Adrenal gland (tissue), 12 donors: Measurements from ENCODE around the gene ZNF296. TPM values are rescaled to one million over a fixed set of nuclear protein-coding genes. Genes with fewer than 3 reads are reported as not detected.

Experiments used
- DNase-seq, 7 donors: peaks; one replicate each; pipeline ENCODE4 v3.0.0-alpha.2; 2019 to 2020
- H3K27ac ChIP-seq, 5 donors: fragments of 200-600 bp; sonication (generic) in 4 of 5; 1 replicate in 3 of 5; 2 replicates in 2 of 5; pipeline versions ENCODE4 v1.5.1 to v1.8.0; 2016 to 2020; ENCODE audit warnings: mild to moderate bottlenecking in 1 of 5
- H3K27me3 ChIP-seq: fragments of 200-600 bp; 2 replicates; pipeline ENCODE4 v1.8.0; 2021
- H3K36me3 ChIP-seq, 2 donors: fragments of 200-600 bp; replicated peaks in 1 of 2; 1 replicate in 1 of 2; 2 replicates in 1 of 2; pipeline versions ENCODE4 v1.5.1 to v1.8.0; 2018 to 2022
- H3K4me1 ChIP-seq, 2 donors: fragments of 200-600 bp; replicated peaks in 1 of 2; 1 replicate in 1 of 2; 2 replicates in 1 of 2; pipeline versions ENCODE4 v1.5.1 to v1.8.0; 2018 to 2021
- H3K4me3 ChIP-seq, 4 donors: fragments of 200-600 bp; sonication (generic) in 3 of 4; one replicate each; pipeline ENCODE4 v1.5.1; 2016 to 2018
- H3K9me3 ChIP-seq, 3 donors: fragments of 200-600 bp; sonication (generic) in 1 of 3; replicated peaks in 1 of 3; 1 replicate in 2 of 3; 2 replicates in 1 of 3; pipeline versions ENCODE4 v1.5.1 to v1.8.0; 2016 to 2021
- POLR2A ChIP-seq, 2 donors: fragments of 450-650 bp; IDR thresholded peaks; one replicate each; pipeline ENCODE4 v1.6.1; 2017; ENCODE audit warnings: antibody characterized with exemption in 2 of 2, mild to moderate bottlenecking in 2 of 2, moderate library complexity in 1 of 2
- WGBS, 4 donors: extraction: QIAGEN DNeasy Blood & Tissue Kit in 2 of 4; methylation state at CpG; one replicate each; pipeline versions ENCODE4 v1.1.5 to v1.1.7; 2013 to 2017; 5-methylcytosine and 5-hydroxymethylcytosine counted together
- intact Hi-C, 2 donors: fragments of 100-400 bp; cut with DNase I; formaldehyde crosslinking; loops; one replicate each; pipeline versions ENCODE4 v1.14.1 to v1.15.0; 2022 to 2023
- polyA plus RNA-seq, 3 donors: library from polyadenylated mRNA; stranded (reverse); fragments of 200-250 nt in 2 of 3; fragments of 350-450 nt in 1 of 3; fragmentation: Illumina TruSeq in 1 of 3; extraction: RNeasy Lipid Tissue Mini Kit (QIAGEN cat#74804) in 1 of 3; gene quantifications; one replicate each; pipeline ENCODE4 v1.2.3, GENCODE V29; 2013 to 2014
- total RNA-seq, 9 donors: library from RNA; depleted of rRNA in 4 of 9; stranded (reverse); fragments of >200 nt in 4 of 9; fragments of 120-200 nt in 1 of 9; fragmentation: NEBNext Ultra II Directional in 1 of 9; extraction: Animal tissue kit (Norgen Biotek cat#: 25700) in 1 of 9; gene quantifications; one replicate each; pipeline versions ENCODE4 v1.1.0 to v1.2.4, GENCODE V29; 2013 to 2023
- TF ChIP-seq, protein P1 (sequence below), 6 experiments: fragments of 450-650 bp in 4 of 6; fragments of 200-600 bp in 2 of 6; sonication (generic) in 1 of 6; IDR thresholded peaks; 1 replicate in 5 of 6; 2 replicates in 1 of 6; pipeline versions ENCODE4 v1.5.1 to v1.8.0; 2016 to 2021; ENCODE audit warnings: antibody characterized with exemption in 6 of 6, mild to moderate bottlenecking in 2 of 6, moderate library complexity in 1 of 6
- donor health status: healthy with polysubstance abuse.
- donor health status: Bipolar disorder and iron deficiency.
- donor health status: DM: yes; HTN: yes; CAD: no.
- donor health status: DM: no; HTN: no; CAD: no.
- donor health status: DM: no; HTN: no; CAD: no.
- donor health status: DM: yes; HTN: yes; CAD: no.

ZNF296 gene
- total and polyA plus RNA-seq, 12 donors: 0.06 to 13.2 (median 0.81) TPM; not detected in 2

DNA sequence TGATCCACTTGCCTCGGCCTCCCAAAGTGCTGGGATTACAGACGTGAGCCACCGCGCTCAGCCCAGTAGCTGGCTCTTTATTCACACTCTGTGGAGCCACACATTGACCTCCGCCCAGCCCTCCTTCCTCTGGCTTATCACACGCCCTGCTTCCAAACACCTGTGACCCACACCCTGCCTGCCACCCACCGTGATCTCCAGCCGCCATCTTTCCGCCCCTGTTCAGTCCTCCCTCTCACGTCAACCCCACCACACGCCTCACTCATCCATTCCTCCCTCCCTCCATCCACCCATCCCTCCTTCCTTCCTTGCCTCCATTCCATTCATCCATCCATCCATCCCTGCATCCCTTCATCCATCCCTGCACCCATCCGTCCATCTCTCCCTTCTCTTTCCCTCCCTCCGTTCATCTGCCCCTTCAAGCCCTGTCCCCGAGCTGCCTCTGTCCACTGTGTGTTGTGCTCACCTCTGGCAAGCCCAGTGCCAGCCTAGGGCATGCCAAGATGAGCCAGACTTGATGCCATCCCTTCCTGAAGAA is 17.6 kb downstream of the ZNF296 start:
- no peak overlapping the region for H3K27ac ChIP-seq
- peaks cover 0 to 96% of the 10 kb centered on the region in 2 donors for H3K36me3 ChIP-seq
- no peaks in the 10 kb centered on the region for H3K4me1 ChIP-seq
- H3K27me3 ChIP-seq: no peaks in the 10 kb centered on the region
- no peaks in the 10 kb centered on the region for H3K9me3 ChIP-seq
- no peak for DNase-seq
- no peak overlapping the region for H3K4me3 ChIP-seq
- intact Hi-C loops: loop anchor here in 1 of 2 donors (10.0 kb wide), 1 partner anchor 94 kb away; no protein-coding TSS in a partner anchor
- TF ChIP-seq, protein P1, sequence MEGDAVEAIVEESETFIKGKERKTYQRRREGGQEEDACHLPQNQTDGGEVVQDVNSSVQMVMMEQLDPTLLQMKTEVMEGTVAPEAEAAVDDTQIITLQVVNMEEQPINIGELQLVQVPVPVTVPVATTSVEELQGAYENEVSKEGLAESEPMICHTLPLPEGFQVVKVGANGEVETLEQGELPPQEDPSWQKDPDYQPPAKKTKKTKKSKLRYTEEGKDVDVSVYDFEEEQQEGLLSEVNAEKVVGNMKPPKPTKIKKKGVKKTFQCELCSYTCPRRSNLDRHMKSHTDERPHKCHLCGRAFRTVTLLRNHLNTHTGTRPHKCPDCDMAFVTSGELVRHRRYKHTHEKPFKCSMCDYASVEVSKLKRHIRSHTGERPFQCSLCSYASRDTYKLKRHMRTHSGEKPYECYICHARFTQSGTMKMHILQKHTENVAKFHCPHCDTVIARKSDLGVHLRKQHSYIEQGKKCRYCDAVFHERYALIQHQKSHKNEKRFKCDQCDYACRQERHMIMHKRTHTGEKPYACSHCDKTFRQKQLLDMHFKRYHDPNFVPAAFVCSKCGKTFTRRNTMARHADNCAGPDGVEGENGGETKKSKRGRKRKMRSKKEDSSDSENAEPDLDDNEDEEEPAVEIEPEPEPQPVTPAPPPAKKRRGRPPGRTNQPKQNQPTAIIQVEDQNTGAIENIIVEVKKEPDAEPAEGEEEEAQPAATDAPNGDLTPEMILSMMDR (IDR thresholded peaks at IDR 0.05): no peak
- TF ChIP-seq POLR2A (IDR thresholded peaks at IDR 0.05): no peak
- WGBS, 4 donors: 83 to 86% (median 85%) methylated on average over 14 of the region's 14 CpGs

DNA sequence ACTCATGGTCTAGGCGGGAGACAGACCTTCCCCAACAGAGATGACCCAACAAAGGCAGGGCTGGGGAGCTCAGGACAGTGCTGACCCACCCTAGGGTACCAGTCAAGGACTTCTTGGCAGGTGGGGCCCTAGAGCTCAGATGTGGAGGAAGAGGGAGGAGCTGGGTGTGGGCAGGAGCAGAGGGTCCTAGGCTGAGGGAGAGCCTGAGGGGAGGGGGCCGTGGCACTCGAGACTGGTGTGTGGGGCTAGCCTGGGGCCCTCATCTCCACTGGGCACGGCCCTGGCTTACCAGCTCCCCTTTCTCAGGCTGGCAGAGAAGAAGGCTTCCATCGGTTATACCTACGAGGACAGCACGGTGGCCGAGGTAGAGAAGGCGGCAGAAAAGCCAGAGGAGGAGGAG is 18.8 kb downstream of the ZNF296 start:
- intact Hi-C loops: loop anchor here in 1 of 2 donors (10.0 kb wide), 1 partner anchor 93 kb away; no protein-coding TSS in a partner anchor
- H3K9me3 ChIP-seq: no peaks in the 10 kb centered on the region
- H3K27me3 ChIP-seq: no peaks in the 10 kb centered on the region
- H3K4me1 ChIP-seq: no peaks in the 10 kb centered on the region
- TF ChIP-seq POLR2A (IDR thresholded peaks at IDR 0.05): no peak
- DNase-seq: no peak
- no peak overlapping the region for H3K4me3 ChIP-seq
- H3K27ac ChIP-seq: no peak overlapping the region
- WGBS, 4 donors: 76 to 89% (median 84%) methylated on average over 5 to 9 of the region's 9 CpGs
- peaks cover 0 to 99% of the 10 kb centered on the region in 2 donors for H3K36me3 ChIP-seq

DNA sequence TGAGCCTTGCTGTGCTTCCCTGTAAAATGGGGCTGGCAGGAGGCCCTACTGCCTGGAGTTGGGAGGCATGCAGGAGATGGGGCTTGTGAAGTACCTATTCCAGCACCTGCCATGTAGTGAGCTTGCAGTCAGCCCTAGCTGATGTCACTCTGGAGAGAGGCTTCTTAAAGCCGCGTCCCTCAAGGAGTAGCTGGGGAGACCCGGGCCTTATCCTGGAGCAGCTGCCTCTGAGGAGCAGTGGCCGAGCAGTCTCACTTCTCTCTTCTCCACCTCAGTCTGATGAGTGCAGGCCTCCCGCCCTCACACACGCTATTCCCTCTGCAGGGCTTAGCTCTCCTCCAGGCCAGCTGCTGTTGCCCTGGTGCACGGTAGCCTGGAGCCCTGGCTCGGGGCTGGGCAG is 19.4 kb downstream of the ZNF296 start:
- H3K36me3 ChIP-seq: peaks cover 0 to 95% of the 10 kb centered on the region in 2 donors
- H3K9me3 ChIP-seq: no peaks in the 10 kb centered on the region
- no peaks in the 10 kb centered on the region for H3K4me1 ChIP-seq
- no peak for DNase-seq
- no peak overlapping the region for H3K4me3 ChIP-seq
- no peak for TF ChIP-seq POLR2A (IDR thresholded peaks at IDR 0.05)
- TF ChIP-seq, protein P1 (IDR thresholded peaks at IDR 0.05): no peak
- intact Hi-C loops: loop anchor here in 1 of 2 donors (10.0 kb wide), 1 partner anchor 92 kb away; no protein-coding TSS in a partner anchor
- H3K27ac ChIP-seq: no peak overlapping the region
- 85 to 93% (median 88%) methylated on average over 5 to 8 of the region's 8 CpGs for WGBS, 4 donors
- H3K27me3 ChIP-seq: no peaks in the 10 kb centered on the region

DNA sequence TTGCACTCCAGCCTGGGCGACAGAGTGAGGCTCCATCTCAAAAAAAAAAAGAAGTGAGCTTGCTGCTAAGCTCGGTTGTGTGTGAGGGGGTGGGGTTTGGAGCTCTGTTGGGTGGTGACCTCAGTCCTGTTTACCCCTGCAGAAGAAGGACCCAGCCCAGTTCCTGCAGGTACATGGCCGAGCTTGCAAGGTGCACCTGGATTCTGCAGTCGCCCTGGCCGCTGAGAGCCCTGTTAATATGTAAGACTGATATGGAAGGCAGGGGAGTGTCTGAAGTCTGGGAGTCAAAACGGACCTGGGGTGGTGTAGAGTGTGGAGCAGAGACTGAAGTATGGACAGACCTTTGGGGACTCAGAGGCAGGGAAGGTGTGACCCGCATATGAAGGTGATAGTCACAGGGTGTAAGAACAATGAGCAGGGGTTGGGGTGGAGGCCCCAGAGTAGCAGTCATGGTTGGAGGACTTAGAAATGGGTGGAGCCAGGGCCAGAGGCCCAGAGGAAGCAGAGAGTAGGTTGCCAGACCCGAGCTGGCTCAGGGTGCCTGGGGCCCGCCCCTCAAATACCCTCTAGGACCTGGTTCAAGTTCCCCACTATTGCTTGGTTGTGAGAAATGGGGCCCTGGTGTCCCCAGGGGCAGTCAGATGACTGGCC is 24.2 kb downstream of the ZNF296 start:
- no peak overlapping the region for H3K4me3 ChIP-seq
- intact Hi-C loops: loop anchor here in 1 of 2 donors (10.0 kb wide), 1 partner anchor 87 kb away; no protein-coding TSS in a partner anchor
- 72 to 75% (median 74%) methylated on average over 8 to 9 of the region's 9 CpGs for WGBS, 4 donors
- H3K27ac ChIP-seq: no peak overlapping the region
- no peaks in the 10 kb centered on the region for H3K9me3 ChIP-seq
- no peak for TF ChIP-seq POLR2A (IDR thresholded peaks at IDR 0.05)
- TF ChIP-seq, protein P1 (IDR thresholded peaks at IDR 0.05): no peak
- no peak for DNase-seq
- no peaks in the 10 kb centered on the region for H3K27me3 ChIP-seq
- H3K36me3 ChIP-seq: peaks cover 0 to 48% of the 10 kb centered on the region in 2 donors
- H3K4me1 ChIP-seq: peaks cover 13 to 19% of the 10 kb centered on the region in 2 donors
